ENCODE data around the gene FOXP4. TPM values are rescaled to one million over a fixed set of nuclear protein-coding genes. Genes with fewer than 3 reads are reported as not detected.

Gene FOXP4
- polyA plus RNA-seq, 4 donors = 13.8 to 150 (median 16.4) TPM

DNA sequence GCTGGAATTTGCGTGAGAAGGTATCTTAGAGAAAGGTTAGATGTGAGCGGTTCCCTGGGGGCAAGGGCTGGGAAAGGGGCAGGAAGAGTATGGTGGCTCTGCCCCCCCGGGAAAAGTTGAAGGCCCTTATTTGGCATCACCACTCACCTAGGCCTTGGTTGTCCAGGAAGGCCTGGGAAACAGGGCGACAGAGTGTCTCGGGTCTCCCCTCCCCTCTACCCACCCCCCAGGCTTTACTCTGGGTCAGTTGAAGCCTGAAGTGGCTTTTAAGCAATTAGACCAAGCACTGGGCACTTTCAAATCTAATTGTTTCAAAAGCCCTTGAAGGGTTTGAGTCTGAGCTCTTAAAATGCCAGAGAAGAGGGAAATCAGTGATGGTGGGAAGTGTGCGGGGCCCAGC lies 30.2 kb upstream of the FOXP4 start:
- FAIRE-seq = no peak

DNA sequence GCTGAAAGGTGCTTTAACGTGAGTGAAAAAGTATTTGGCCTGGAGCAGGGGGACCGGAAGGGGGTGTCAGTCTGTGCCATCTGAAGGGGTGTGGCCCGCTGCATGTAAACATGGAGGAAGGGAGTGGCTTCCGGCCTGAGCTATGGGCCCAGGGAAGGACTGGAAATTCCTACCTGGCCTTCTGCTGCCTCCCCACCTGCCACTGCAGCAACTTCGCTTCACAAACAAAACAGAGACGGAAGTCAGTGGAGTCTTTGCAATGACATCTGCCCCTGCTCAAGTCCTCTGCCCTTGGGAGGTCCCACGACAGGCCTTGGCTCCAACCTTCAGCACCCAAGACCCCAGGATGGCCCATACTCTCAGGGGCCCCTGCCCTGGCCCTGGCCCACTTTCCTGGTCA lies 28.1 kb upstream of the FOXP4 start:
- Histone ChIP-seq H3K27ac (ENCODE audit: low read depth in 1 of 3, low read length in 2 of 3) (peak overlapping the region; percentile 6 to 92 (median 13)), H3K27me3 (ENCODE audit: control insufficient read depth in 3 of 3, insufficient read depth in 3 of 3, low read length in 3 of 3) (peaks cover 0 to 3% (median 0%) of the 10 kb centered on the region in 3 donors), H3K4me3 (ENCODE audit: low read depth in 1 of 3, low read length in 3 of 3) (no peak overlapping the region), H3K4me1 (ENCODE audit: control insufficient read depth in 3 of 3, insufficient read depth in 2 of 3, low read depth in 1 of 3, low read length in 2 of 3) (peaks cover 5 to 45% (median 9%) of the 10 kb centered on the region in 3 donors), H3K36me3 (ENCODE audit: control insufficient read depth in 3 of 3, insufficient read depth in 2 of 3, low read depth in 1 of 3, low read length in 3 of 3) (no peaks in the 10 kb centered on the region), H3K9me3 (ENCODE audit: control insufficient read depth in 2 of 2, insufficient read depth in 1 of 2, low read depth in 1 of 2, low read length in 1 of 2) (no peaks in the 10 kb centered on the region)
- 23 to 61% (median 47%) methylated on average over 7 of the region's 7 CpGs for WGBS, 3 donors
- DNase-seq (peak; percentile 48 to 73), FAIRE-seq (no peak)

More for the DNA sequence above, 30.2 kb upstream of the FOXP4 start:
- H3K4me1 ChIP-seq (ENCODE audit: control insufficient read depth in 3 of 3, insufficient read depth in 2 of 3, low read depth in 1 of 3, low read length in 2 of 3) = peaks cover 5 to 32% (median 9%) of the 10 kb centered on the region in 3 donors
- DNase-seq = no peak
- no peak overlapping the region for H3K4me3 ChIP-seq (ENCODE audit: low read depth in 1 of 3, low read length in 3 of 3)
- no peaks in the 10 kb centered on the region for H3K27me3 ChIP-seq (ENCODE audit: control insufficient read depth in 3 of 3, insufficient read depth in 3 of 3, low read length in 3 of 3)
- no peak overlapping the region for H3K27ac ChIP-seq (ENCODE audit: low read depth in 1 of 3, low read length in 2 of 3)
- 91 to 94% (median 93%) methylated on average over 6 of the region's 6 CpGs for WGBS, 3 donors
- no peaks in the 10 kb centered on the region for H3K36me3 ChIP-seq (ENCODE audit: control insufficient read depth in 3 of 3, insufficient read depth in 2 of 3, low read depth in 1 of 3, low read length in 3 of 3)
- no peaks in the 10 kb centered on the region for H3K9me3 ChIP-seq (ENCODE audit: control insufficient read depth in 2 of 2, insufficient read depth in 1 of 2, low read depth in 1 of 2, low read length in 1 of 2)

DNA sequence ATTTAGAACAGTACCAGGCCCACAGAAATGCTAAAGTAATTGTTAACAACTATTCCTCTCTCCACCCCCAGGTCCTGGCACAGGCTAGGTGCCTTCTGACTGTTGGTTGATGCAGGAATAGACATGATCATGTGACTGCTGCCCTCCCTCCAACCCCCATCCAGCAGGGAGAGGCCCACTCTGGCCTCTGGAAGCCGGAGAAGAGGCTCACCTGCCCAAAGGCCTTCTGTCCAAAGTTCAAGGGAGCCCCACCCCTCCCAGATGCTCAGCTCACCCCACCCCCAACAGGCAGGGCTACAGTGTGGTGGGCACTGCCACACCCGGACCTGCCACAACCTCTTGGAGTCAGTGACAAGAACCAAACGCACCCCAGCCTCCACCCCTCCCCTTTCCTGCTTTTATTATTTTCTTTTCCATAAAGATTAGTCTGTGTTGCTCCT lies 26.9 kb upstream of the FOXP4 start:
- WGBS, 3 donors = 11 to 44% (median 42%) methylated on average over 3 of the region's 3 CpGs
- Histone ChIP-seq H3K27ac (ENCODE audit: low read depth in 1 of 3, low read length in 2 of 3) (peak overlapping the region; percentile 41 to 92 (median 57)), H3K36me3 (ENCODE audit: control insufficient read depth in 3 of 3, insufficient read depth in 2 of 3, low read depth in 1 of 3, low read length in 3 of 3) (no peaks in the 10 kb centered on the region), H3K9me3 (ENCODE audit: control insufficient read depth in 2 of 2, insufficient read depth in 1 of 2, low read depth in 1 of 2, low read length in 1 of 2) (no peaks in the 10 kb centered on the region), H3K27me3 (ENCODE audit: control insufficient read depth in 3 of 3, insufficient read depth in 3 of 3, low read length in 3 of 3) (peaks cover 0 to 3% (median 0%) of the 10 kb centered on the region in 3 donors), H3K4me3 (ENCODE audit: low read depth in 1 of 3, low read length in 3 of 3) (no peak overlapping the region), H3K4me1 (ENCODE audit: control insufficient read depth in 3 of 3, insufficient read depth in 2 of 3, low read depth in 1 of 3, low read length in 2 of 3) (peaks cover 5 to 55% (median 9%) of the 10 kb centered on the region in 3 donors)
- DNase-seq (peak; percentile 85 to 95), FAIRE-seq (no peak)

DNA sequence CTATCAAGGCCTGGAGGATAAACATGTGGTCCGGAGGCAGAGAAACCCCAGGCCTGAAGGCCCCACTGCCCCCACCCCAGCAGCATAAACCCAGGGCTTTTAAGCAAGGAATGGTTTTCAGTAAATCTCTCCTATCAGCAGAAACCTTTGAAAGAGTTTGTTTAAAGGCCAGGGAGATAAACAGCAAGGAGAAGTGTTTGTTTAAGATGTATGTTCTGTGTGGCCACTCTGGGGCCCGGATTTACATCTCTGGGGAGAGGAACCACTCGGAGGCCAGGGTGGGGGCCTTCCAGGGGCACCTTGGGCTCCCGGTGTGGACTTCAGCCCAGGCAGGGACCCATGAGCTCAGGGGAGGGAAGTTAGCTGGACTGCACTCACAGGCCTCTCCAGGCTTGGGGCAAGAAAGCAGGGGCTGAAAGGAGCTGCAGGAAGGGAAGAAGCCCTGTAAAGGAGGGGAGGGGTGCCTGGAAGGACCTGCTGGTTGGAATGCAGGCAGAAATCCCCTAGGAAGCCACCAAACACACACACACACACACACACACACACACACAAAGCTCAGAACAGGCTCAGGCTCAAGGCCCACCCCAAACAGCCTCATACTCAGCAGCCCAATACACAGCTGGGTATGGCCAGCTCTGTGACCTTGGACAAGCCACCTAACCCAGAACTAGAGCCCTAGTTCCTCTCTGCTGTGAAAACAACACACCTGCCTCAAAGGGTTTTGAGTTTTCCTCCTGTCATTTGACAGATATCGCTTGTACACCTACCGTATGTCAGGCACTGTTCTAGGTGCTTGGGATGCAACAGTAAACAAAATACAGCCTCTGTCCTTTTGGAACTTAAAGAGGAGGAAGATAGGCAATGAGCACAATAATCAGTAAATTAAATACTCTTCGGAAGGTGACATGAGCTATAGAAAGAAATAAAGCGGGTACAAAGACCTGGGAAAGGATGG lies 26.2 kb upstream of the FOXP4 start:
- 48 to 72% (median 61%) methylated on average over 8 of the region's 8 CpGs for WGBS, 3 donors
- no peaks in the 10 kb centered on the region for H3K36me3 ChIP-seq (ENCODE audit: control insufficient read depth in 3 of 3, insufficient read depth in 2 of 3, low read depth in 1 of 3, low read length in 3 of 3)
- peak; percentile 70 to 96 for DNase-seq
- no peaks in the 10 kb centered on the region for H3K9me3 ChIP-seq (ENCODE audit: control insufficient read depth in 2 of 2, insufficient read depth in 1 of 2, low read depth in 1 of 2, low read length in 1 of 2)
- H3K27me3 ChIP-seq (ENCODE audit: control insufficient read depth in 3 of 3, insufficient read depth in 3 of 3, low read length in 3 of 3) = peaks cover 0 to 3% (median 0%) of the 10 kb centered on the region in 3 donors
- peak overlapping the region; percentile 41 to 92 (median 57) for H3K27ac ChIP-seq (ENCODE audit: low read depth in 1 of 3, low read length in 2 of 3)
- no peak overlapping the region for H3K4me3 ChIP-seq (ENCODE audit: low read depth in 1 of 3, low read length in 3 of 3)
- peaks cover 5 to 61% (median 9%) of the 10 kb centered on the region in 3 donors for H3K4me1 ChIP-seq (ENCODE audit: control insufficient read depth in 3 of 3, insufficient read depth in 2 of 3, low read depth in 1 of 3, low read length in 2 of 3)
- FAIRE-seq = no peak

DNA sequence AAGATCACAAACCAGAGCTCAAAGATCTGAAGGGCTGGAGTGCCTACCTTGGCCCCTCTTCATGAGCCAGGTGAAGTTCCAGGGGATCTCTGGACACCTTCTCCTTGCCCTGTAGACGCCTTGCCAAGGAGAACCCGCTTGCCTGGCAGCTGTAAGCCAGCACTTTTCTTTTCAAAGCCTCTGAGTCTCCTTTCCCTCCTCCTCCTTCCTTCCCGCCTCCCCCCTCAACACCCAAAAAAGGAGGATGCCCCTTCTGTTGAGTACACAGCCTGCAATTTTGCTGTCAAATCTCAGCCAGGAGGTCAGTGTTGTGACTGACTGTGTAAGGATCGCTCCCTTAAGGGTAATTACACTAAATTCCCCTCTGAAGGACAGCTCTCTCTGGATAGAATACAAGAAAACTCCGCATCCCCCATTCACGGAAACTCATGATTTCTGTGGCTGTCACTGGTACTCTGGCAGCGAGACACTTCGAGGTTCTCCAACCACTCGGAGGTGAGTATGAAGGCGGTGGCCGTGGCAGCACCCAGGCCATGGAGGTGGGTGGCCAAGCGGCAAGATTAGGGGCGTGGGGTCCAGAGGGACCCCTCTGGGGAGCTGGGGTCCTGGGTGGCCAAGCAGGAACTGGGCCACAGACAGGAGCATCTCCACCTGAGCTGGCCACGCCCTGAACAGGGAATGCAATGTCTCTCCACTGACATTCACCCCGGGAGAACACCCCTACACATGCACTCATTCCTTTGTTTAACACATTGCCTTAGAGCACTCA lies 23.2 kb upstream of the FOXP4 start:
- H3K27ac ChIP-seq (ENCODE audit: low read depth in 1 of 3, low read length in 2 of 3) = no peak overlapping the region
- no peaks in the 10 kb centered on the region for H3K9me3 ChIP-seq (ENCODE audit: control insufficient read depth in 2 of 2, insufficient read depth in 1 of 2, low read depth in 1 of 2, low read length in 1 of 2)
- FAIRE-seq (no peak), DNase-seq (no peak)
- peaks cover 0 to 3% (median 0%) of the 10 kb centered on the region in 3 donors for H3K27me3 ChIP-seq (ENCODE audit: control insufficient read depth in 3 of 3, insufficient read depth in 3 of 3, low read length in 3 of 3)
- WGBS, 3 donors = 74 to 77% (median 77%) methylated on average over 14 to 15 of the region's 15 CpGs
- no peaks in the 10 kb centered on the region for H3K36me3 ChIP-seq (ENCODE audit: control insufficient read depth in 3 of 3, insufficient read depth in 2 of 3, low read depth in 1 of 3, low read length in 3 of 3)
- H3K4me3 ChIP-seq (ENCODE audit: low read depth in 1 of 3, low read length in 3 of 3) = no peak overlapping the region
- peaks cover 5 to 64% (median 9%) of the 10 kb centered on the region in 3 donors for H3K4me1 ChIP-seq (ENCODE audit: control insufficient read depth in 3 of 3, insufficient read depth in 2 of 3, low read depth in 1 of 3, low read length in 2 of 3)

DNA sequence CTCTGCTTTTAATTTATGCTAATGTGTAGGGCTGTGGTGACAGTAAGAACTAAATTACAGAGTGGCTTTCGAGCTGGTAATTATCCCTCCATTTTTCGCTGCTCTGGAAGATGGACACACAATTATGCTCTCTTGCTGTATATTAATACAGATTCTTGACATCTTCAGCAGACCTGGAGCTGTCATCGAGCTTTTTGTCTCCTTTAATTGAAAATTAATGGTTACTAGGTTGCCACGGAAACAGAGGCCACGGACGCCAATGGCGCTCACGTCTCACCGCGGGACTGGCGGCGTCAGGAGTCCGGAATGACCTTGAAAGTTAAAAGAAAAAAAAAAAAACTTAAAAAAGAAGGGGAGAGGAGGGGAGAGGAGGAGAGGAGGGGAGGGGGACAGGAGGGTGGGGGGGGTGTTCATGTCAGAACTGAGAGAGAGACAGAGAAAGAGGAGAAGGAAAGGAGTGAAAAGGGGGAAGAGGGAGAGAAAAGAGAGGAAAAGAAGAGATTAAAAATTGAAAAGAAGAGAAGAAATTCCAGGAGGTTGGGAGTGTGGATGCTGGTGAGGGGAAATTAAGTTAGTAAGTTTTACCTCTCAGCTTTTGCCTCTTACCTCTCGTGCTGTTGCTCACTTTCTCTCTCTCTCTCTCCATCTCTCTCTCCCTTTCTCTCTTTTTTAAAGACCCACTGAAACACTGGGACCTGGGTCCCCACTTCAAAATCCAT lies 22.1 kb upstream of the FOXP4 start:
- FAIRE-seq (no peak), DNase-seq (peak in 1 of 2 donors; percentile 31)
- H3K27ac ChIP-seq (ENCODE audit: low read depth in 1 of 3, low read length in 2 of 3) = peak overlapping the region in 1 of 3 donors; percentile 74
- peak overlapping the region in 1 of 3 donors; percentile 9 for H3K4me3 ChIP-seq (ENCODE audit: low read depth in 1 of 3, low read length in 3 of 3)
- H3K27me3 ChIP-seq (ENCODE audit: control insufficient read depth in 3 of 3, insufficient read depth in 3 of 3, low read length in 3 of 3) = peaks cover 0 to 3% (median 0%) of the 10 kb centered on the region in 3 donors
- 32 to 52% (median 42%) methylated on average over 14 of the region's 14 CpGs for WGBS, 3 donors
- no peaks in the 10 kb centered on the region for H3K36me3 ChIP-seq (ENCODE audit: control insufficient read depth in 3 of 3, insufficient read depth in 2 of 3, low read depth in 1 of 3, low read length in 3 of 3)
- H3K4me1 ChIP-seq (ENCODE audit: control insufficient read depth in 3 of 3, insufficient read depth in 2 of 3, low read depth in 1 of 3, low read length in 2 of 3) = peaks cover under 1 to 60% (median 3%) of the 10 kb centered on the region in 3 donors
- H3K9me3 ChIP-seq (ENCODE audit: control insufficient read depth in 2 of 2, insufficient read depth in 1 of 2, low read depth in 1 of 2, low read length in 1 of 2) = no peaks in the 10 kb centered on the region

DNA sequence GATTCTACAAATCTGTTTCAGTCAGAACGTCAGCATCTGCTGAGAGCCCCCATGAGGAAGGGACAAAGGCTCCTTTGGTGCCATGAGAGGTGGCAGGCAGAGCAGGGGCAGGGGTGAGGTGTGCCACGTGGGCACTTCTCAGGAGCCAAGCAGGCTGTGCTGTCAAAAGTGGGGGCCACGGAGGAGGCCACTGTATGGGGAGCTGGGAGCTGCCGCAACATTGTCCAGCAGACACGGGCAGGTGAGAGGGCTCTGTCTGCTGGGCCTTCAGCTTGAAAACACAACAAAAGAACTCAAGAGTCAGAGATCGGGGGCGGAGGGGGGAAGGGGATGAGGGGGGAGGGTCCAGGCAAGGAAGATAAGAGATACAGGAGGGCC lies 21.6 kb upstream of the FOXP4 start:
- 41 to 69% (median 51%) methylated on average over 6 to 7 of the region's 7 CpGs for WGBS, 3 donors

More for the DNA sequence above, 21.6 kb upstream of the FOXP4 start:
- Histone ChIP-seq H3K36me3 (ENCODE audit: control insufficient read depth in 3 of 3, insufficient read depth in 2 of 3, low read depth in 1 of 3, low read length in 3 of 3) (peaks cover 0 to 5% (median 0%) of the 10 kb centered on the region in 3 donors), H3K4me1 (ENCODE audit: control insufficient read depth in 3 of 3, insufficient read depth in 2 of 3, low read depth in 1 of 3, low read length in 2 of 3) (peaks cover 0 to 58% (median 3%) of the 10 kb centered on the region in 3 donors), H3K27ac (ENCODE audit: low read depth in 1 of 3, low read length in 2 of 3) (peak overlapping the region in 1 of 3 donors; percentile 74), H3K4me3 (ENCODE audit: low read depth in 1 of 3, low read length in 3 of 3) (peak overlapping the region in 1 of 3 donors; percentile 9), H3K27me3 (ENCODE audit: control insufficient read depth in 3 of 3, insufficient read depth in 3 of 3, low read length in 3 of 3) (peaks cover 0 to 3% (median 0%) of the 10 kb centered on the region in 3 donors), H3K9me3 (ENCODE audit: control insufficient read depth in 2 of 2, insufficient read depth in 1 of 2, low read depth in 1 of 2, low read length in 1 of 2) (no peaks in the 10 kb centered on the region)
- FAIRE-seq (no peak), DNase-seq (no peak)
